Measurements from ENCODE around the gene TENM3.

Gene TENM3

GRCh38 chr4:182409271-182409670 is 166.1 kb downstream of the TENM3 start:
- H2AFZ ChIP-seq (ENCODE audit: low read depth, low read length, severe bottlenecking), result no peak overlapping the region
- no peaks in the 10 kb centered on the region for H3K27me3 ChIP-seq (ENCODE audit: low read length)
- no peak for TF ChIP-seq EZH2phosphoT487 (conservative IDR thresholded peaks at IDR 0.05; ENCODE audit: low read length)
- no peak for TF ChIP-seq CTCF (IDR thresholded peaks at IDR 0.05; ENCODE audit: insufficient read depth, low read length, poor library complexity, severe bottlenecking)
- no peaks in the 10 kb centered on the region for H3K79me2 ChIP-seq (ENCODE audit: insufficient read depth, low read length)
- H3K4me3 ChIP-seq (ENCODE audit: insufficient read depth, low read length, poor library complexity, severe bottlenecking), result no peak overlapping the region
- no peaks in the 10 kb centered on the region for H4K20me1 ChIP-seq (ENCODE audit: low read depth, low read length)
- no peak overlapping the region for H3K27ac ChIP-seq (ENCODE audit: low read depth, low read length)
- H3K9me2 ChIP-seq (replicated peaks; ENCODE audit: insufficient read depth, low read length), result no peaks in the 10 kb centered on the region
- H3K9me3 ChIP-seq (ENCODE audit: insufficient read depth, low read length), result peaks cover 12% of the 10 kb centered on the region; the same call in 1 of the 2 replicates
- H3K9ac ChIP-seq (ENCODE audit: low read length), result no peak overlapping the region
- H3K4me2 ChIP-seq (ENCODE audit: low read depth, low read length, poor library complexity, severe bottlenecking), result no peak overlapping the region
- H3K36me3 ChIP-seq (ENCODE audit: low read length), result no peaks in the 10 kb centered on the region
- no peaks in the 10 kb centered on the region for H3F3A ChIP-seq (ENCODE audit: insufficient read depth)

- H4K20me1 ChIP-seq (ENCODE audit: low read depth, low read length), result no peaks in the 10 kb centered on the region
- no peak overlapping the region for H2AFZ ChIP-seq (ENCODE audit: low read depth, low read length, severe bottlenecking)
- H3K27ac ChIP-seq (ENCODE audit: low read depth, low read length), result no peak overlapping the region
- H3K9me2 ChIP-seq (replicated peaks; ENCODE audit: insufficient read depth, low read length), result no peaks in the 10 kb centered on the region
- no peaks in the 10 kb centered on the region for H3K36me3 ChIP-seq (ENCODE audit: low read length)
- TF ChIP-seq EZH2phosphoT487 (conservative IDR thresholded peaks at IDR 0.05; ENCODE audit: low read length) (no peak), CTCF (IDR thresholded peaks at IDR 0.05; ENCODE audit: insufficient read depth, low read length, poor library complexity, severe bottlenecking) (no peak)
- peaks cover 13% of the 10 kb centered on the region; the same call in 1 of the 2 replicates for H3K9me3 ChIP-seq (ENCODE audit: insufficient read depth, low read length)
- H3K27me3 ChIP-seq (ENCODE audit: low read length), result no peaks in the 10 kb centered on the region
- no peak overlapping the region for H3K9ac ChIP-seq (ENCODE audit: low read length)
- H3F3A ChIP-seq (ENCODE audit: insufficient read depth), result no peaks in the 10 kb centered on the region
- no peak overlapping the region for H3K4me3 ChIP-seq (ENCODE audit: insufficient read depth, low read length, poor library complexity, severe bottlenecking)
- H3K4me2 ChIP-seq (ENCODE audit: low read depth, low read length, poor library complexity, severe bottlenecking), result no peak overlapping the region
- H3K79me2 ChIP-seq (ENCODE audit: insufficient read depth, low read length), result no peaks in the 10 kb centered on the region
Observed at GRCh38 chr4:182411391-182411790, 168.2 kb downstream of the TENM3 start.

GRCh38 chr4:182413550-182413949 is 170.3 kb downstream of the TENM3 start:
- Histone ChIP-seq H3K9me2 (replicated peaks; ENCODE audit: insufficient read depth, low read length) (no peaks in the 10 kb centered on the region), H3K79me2 (ENCODE audit: insufficient read depth, low read length) (no peaks in the 10 kb centered on the region), H3K9ac (ENCODE audit: low read length) (no peak overlapping the region), H4K20me1 (ENCODE audit: low read depth, low read length) (no peaks in the 10 kb centered on the region), H3K27me3 (ENCODE audit: low read length) (no peaks in the 10 kb centered on the region), H3K4me3 (ENCODE audit: insufficient read depth, low read length, poor library complexity, severe bottlenecking) (no peak overlapping the region), H3K4me2 (ENCODE audit: low read depth, low read length, poor library complexity, severe bottlenecking) (no peak overlapping the region), H2AFZ (ENCODE audit: low read depth, low read length, severe bottlenecking) (no peak overlapping the region), H3K36me3 (ENCODE audit: low read length) (no peaks in the 10 kb centered on the region), H3K27ac (ENCODE audit: low read depth, low read length) (no peak overlapping the region), H3K9me3 (ENCODE audit: insufficient read depth, low read length) (peaks cover 13% of the 10 kb centered on the region; the same call in 1 of the 2 replicates), H3F3A (ENCODE audit: insufficient read depth) (no peaks in the 10 kb centered on the region)
- TF ChIP-seq EZH2phosphoT487 (conservative IDR thresholded peaks at IDR 0.05; ENCODE audit: low read length) (no peak), CTCF (IDR thresholded peaks at IDR 0.05; ENCODE audit: insufficient read depth, low read length, poor library complexity, severe bottlenecking) (no peak)
